Fibroblast of skin of back (primary cell): ENCODE measurements around the gene APLNR.
A peak's percentile ranks its signal among the peaks of the same experiment; 100 is the strongest.

Experiments
- DNase-seq: peaks from one replicate; pipeline ENCODE4 v3.0.0-alpha.2; 2013

Gene APLNR

DNA sequence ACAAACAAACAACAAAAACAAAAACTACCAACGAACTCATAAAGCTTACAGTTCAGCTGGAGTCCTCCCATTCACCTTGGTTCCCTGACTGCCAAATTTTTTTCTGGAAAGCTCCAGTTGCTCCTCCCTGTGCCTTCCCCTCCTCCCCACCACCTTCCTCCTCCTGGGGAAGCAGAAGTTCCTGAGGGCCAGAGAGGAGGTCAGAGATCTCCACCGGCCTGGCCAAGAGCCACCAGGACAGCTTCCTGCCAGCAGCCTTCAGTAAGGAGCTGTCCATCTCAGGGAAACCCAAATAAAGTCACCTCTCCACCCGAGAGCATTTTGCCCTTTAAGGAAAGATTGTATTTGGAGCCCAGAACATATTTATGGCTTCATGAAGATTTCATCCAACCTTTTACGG is 20.0 kb downstream of the APLNR start:
- DNase-seq = no peak

DNA sequence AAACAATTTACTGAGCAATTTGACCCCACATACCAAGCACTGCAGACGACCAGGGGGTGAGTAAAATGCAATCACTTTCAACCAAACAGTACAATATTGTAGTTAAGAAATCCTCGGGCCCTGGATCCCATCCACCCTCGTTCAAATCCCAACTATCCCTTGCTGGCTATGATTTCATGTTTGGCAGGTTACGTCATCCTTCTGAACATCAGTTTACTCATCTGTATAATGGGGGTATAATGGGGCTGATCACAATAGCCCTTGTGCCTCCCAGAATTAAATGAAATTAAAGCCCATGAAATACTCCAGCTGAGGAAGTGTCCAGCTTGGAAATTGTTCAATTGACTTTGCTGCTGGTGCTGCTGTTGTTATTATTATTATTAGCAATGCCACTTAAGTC is 20.6 kb downstream of the APLNR start:
- DNase-seq = no peak

DNA sequence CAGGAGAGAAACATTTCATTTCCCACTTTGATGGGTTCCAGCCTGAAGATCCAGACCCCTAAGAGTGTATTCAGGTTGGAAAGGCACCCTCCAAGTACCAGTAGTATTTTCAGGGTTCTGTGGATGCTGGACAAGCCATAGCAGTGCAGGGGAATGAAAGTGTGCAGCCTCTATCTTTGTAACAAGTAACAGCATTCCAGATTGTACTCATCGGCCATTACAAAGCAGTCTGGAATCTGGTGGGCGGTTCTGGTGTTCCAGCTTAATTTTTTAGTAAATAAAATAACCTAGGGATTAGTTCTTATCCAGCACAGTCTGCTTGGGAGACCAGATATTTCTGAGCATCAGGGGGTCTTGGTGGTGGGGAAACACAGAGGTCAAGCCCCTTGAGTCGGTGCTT is 22.6 kb downstream of the APLNR start:
- peak; percentile 88 for DNase-seq

DNA sequence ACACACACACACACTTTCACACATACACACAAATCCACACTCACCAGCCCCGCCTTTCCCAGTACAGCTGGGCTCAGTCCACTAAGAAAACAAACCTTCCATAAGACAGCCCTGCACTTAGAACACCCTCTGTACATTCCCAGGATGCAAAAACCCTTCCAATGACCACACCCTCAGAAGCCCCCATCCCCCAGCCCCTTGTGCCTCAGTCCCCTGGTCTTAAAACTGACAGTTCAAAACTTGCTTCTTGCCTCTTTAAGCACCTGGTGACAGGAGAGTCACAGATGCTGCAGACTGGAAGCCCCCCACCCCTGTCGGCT is 23.0 kb downstream of the APLNR start:
- DNase-seq = peak; percentile 42

DNA sequence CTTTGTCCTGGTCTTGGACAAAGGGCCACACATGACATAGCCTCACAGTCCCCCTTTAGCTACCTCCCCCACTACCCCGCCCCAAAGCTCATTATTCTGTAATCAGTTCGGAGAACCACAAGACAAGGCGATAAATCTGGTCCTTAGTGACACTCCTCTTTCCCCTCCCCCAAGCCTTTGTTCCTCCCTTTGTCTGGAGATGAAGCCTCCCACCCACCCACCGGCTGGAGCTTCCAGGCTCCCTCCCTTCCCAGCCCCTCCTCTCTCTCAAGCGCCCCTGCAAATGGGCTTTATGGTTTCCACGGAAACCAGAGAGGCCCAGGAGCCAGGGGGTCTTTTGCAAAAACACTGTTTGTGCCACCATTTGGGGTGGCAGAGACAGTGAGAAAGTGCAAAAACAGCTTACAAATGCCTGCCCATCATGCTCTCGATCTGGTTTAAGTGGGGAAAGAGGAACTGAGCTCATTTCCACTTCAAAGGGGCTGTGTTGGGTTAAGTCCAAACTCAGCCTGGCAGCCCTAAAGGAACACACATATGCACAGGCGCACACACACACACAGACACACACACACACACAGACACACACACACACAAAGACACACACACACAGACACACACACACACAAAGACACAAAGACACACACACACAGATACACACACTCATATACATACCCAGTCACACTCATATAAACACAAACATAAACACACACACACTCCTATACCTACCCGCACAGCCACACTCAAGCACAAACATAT is 23.5 kb downstream of the APLNR start:
- no peak for DNase-seq

DNA sequence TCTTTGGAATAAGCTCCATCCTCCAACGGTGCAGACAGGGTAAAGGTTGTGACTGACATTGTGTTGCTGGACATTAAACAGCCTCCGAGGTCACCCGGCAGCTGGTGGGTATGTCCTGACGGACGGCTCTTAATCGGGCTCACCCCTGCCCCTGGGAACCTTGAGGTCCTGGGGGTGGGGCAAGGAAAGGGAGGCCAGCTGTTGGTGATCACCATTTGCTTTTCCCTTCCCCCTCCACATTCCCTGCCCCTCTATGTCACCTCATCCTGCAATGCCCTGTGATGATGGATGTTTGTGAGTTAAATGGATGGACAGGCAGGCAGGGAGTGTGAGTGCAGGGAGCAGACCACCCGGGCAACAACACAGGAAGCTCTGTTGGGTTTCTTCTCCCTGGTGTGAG is 26.3 kb downstream of the APLNR start:
- no peak for DNase-seq

DNA sequence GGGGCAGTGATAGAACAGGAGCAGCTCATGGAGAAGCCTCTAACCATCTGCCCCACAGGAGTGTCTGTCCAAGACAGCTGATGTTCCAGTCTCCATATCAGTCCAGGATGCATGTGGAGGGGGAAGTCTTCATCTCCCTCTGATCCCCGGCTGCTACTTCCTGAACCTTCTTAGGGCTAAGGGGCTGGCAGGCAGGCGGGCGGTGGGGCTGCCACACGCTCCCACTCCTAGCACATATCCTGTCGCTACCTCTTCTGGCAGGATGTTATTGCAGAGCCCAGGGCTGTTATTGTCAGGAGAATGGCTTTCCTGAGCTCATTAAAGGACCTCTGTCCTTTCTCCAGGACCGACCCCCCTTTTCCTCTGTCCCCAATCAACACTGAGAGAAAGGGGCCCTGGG is 29.9 kb downstream of the APLNR start:
- no peak for DNase-seq

DNA sequence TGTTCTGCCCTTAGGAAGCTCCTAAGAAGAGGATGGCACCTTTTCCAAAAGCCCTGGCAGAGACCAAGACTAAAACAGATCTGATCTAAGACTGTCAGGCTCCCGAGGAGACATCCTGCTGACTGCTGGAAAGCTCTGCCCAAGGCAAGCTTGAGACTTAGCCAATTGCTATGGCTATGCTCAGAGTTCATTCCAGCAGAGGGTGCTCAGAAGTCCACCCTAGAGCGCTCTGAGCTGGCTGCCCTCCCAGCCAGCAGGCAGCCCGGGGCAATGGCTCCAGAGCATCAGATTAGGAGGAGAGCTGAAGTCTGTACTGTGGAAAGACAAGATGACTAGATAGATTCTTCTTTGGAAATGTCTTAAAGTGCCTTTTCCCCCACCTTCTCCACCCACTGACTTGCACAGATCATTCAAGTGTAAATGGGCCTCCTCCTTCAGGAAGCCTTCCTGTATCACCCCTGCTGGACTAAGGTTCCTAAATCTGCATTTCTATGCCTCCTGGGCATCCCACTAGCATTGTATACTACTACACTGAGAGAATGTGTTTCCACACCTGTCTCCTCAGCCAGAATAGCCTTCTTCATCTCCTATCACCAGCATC is 31.9 kb downstream of the APLNR start:
- DNase-seq = peak; percentile 54

DNA sequence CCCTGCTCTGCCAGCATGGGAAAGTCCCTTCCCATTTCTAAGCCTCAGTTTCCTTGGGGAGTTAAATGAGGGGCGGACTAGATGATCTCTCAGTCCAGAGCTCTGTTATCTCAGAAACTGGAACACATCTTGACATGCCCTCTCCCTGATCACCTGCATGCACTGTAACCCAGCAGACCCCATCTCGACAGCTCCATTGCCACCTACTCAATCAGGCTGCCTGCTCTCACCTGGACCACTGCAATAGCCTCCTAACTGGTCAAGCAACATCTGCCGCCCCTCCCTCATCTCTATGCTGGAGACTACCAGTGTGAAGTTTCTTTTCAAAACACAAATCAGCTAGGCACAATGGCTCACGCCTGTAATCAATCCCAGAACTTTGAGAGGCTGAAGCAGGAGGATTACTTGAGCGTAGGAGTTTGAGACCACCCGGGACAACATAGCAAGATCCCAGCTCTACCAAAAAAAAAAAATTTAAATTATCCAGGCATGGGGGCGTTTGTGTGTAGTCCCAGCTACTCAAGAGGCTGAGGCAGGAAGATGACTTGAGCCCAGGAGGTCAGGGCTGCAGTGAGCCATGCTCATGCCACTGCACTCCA is 33.1 kb downstream of the APLNR start:
- DNase-seq = no peak

DNA sequence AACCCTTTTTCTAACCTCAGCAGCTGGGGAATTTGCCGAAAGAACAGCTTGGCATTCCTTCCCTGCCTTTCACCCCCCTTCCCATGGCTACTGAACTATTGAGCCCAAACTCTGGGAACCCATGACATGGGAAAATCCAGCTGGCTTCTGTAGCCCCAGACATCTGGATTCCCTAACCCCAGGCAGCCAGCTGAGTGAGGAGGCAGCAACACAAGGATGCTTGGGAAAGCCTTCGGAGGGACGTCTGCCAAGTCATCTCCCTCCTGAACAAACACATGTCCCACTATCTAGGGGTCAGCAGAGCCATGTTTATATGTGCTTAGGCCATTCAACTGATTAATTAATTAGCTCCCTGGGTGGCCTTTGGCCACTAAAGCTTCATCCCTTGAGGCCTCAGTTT is 33.7 kb downstream of the APLNR start:
- no peak for DNase-seq

DNA sequence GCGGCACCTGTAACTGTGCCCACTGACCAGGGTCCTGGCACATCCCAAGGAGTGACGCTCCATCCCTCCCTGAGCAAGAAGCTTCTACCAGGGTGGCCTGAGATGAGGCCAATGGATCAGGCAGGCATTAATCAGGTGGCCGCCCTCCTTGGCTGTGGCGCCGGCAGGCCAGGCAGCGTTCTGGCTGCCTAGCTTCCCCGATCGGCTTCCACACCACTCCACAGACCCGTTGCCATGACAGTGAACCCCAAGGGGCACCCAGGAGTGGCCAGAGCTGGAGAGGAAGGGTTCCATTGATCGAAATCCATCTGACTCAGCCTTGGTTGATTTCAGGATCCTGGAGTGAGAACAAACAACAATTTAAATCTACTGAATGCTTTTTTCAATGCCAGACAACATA is 34.8 kb downstream of the APLNR start:
- DNase-seq = no peak

DNA sequence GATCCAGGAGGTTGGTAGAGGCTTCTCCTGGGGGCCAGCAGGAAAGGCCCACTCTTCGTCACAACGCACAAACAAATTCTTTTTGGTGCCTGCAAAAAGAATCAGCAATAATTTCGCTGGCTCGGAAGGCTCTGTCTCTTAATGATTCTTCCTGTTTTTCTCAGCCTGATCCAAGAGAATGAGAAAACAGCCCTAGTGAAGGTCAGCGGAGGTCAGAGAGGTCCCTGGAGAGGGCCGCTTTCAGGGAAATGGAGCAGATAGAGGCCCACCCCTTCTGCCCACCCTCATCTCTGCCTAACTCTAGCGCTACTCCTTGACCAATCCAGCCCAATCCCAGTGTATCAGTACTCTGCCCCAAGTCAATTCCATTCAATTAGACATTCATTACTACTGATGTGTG is 36.1 kb downstream of the APLNR start:
- no peak for DNase-seq

DNA sequence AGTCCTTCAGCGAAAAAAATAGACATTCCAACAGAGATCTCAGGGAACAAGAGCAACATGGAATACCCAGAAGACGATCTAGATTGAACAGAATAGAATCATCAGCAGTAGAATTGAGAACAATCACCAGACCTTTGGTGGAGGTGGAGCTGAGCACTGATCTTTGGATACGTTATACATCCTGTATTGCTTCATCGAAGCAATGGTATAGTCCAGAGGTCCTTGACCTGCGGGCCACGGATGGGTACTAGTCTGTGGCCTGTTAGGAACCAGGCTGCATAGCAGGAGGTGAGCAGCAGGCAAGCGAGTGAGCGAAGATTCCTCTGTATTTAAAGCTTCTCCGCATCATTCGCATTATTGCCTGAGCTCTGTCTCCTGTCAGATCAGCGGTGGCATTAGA is 37.7 kb downstream of the APLNR start:
- DNase-seq = no peak

DNA sequence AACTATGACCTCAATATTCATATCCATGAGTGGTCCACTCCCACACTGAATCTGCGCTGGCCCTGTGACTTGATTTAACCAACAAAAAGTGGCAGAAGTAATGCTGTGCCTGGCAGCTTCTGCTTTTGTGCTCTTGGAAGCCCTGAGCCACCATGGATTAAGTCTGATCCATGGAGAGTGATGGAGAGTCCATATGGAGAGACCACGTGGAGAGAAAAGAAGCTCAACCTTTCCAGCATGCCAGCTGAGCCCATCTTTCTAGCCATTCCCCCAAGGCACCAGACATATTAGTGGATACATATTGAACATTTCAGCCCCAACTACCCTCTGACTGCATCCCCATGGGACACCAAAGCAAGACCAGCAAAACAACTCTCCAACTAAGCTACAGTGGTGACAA is 39.3 kb downstream of the APLNR start:
- DNase-seq = no peak

DNA sequence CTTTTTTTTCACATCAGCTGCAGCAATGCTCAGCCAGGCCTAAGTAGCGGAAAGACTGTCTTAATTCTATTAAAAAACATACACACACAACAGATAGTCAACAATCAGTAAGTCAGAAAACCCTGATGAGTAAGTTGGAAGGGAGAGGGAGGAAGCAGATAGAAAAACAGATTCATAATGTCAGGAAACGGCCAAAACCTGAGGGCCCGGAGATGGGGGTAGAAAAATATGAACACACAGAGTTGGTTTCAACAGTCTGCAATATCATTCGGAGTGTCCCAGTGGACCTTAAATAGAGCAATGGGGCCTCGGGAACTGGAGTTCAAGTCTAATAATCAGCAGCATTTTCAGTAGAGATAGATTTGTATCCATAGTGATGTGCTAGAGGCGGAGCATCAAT is 40.5 kb downstream of the APLNR start:
- DNase-seq = no peak

DNA sequence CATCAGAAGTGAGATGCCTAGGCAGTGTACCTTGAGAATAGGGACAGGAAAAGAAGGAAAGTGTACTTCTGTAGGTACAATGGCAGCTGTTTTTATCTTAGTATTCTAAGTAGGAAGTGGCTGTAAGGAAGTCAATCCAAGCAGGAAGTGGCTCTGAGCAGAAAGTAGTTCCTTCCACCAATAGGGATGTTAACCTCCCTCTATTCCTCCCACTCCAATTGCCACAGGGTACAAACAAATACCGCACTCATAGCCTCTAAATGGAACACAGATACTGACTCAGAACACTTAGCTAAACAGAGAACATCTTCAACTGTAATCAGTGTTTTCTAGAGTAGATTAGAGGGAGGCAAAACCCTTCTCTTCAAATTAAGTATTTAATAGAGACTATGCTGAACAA is 44.7 kb downstream of the APLNR start:
- no peak for DNase-seq

DNA sequence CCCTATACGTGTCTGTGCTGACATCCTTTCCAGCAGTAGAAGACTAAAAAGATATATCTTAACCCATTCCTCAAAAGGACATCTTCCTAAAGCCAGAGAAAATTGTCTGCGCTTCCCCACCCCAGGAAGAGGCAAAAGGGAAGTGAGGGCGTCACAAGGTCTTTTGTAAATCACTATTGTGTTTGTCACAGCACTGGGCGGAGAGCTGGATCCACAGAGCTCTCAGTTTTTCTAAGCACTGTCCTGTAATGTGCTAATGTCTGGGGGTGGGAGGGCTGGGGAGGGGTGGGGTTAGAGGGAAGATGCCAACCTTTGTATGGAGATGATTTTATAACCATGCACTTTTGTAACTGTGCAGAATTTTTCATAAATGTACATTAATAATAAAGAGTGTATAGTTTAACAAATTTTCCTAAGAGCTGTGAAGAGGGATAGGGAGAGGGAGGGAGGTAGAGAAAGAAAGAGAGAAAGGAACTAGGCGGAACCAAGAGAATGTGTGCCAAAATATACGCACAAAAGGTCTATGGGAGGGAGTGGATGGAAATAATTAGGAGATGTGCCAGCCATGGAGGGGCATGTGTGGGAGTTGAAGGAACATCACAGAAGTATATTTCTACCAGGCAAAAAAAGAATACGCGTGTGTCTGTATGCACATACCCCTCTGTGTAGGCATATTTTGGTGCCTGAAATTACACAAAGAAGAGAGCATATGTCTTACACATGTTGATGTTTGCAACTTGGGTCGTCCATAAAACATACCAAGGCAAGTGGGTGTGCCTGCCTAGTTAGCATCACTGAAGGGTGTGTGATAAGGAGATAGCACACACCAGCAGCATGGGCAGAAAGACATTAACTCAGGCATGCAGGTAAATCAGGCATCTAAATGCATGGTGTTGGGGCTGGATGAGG is 45.5 kb downstream of the APLNR start:
- no peak for DNase-seq

DNA sequence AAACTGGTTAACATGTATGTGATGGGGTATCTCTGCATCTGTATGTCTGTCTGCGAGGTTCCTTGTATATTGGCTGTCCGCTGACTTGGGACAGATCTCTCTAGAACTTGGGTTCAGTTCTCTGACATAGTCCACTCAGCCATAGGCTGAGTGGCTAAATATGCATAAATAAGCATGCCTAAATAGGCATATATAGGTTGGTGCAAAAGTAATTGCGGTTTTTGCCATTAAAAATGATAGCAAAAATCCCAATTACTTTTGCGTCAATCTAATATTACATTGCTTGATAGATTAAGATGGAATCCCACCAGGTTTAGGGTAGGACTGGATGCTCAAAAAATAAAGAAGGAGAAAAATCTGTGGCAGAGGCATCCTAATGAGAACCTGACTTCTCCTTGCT is 46.5 kb downstream of the APLNR start:
- no peak for DNase-seq
